NCI-H1092 (cell line): ENCODE data around the gene AEBP2.
"Not testable (repeated sequence)": the region's sequence is repeated elsewhere in the genome, so short reads cannot be mapped to it uniquely, and the experiment has no call there.

ENCODE experiments used
- DNase-seq: peaks from one replicate; lab custom pipeline; 2025; lab: John Stamatoyannopoulos, UW

AEBP2 gene

DNA sequence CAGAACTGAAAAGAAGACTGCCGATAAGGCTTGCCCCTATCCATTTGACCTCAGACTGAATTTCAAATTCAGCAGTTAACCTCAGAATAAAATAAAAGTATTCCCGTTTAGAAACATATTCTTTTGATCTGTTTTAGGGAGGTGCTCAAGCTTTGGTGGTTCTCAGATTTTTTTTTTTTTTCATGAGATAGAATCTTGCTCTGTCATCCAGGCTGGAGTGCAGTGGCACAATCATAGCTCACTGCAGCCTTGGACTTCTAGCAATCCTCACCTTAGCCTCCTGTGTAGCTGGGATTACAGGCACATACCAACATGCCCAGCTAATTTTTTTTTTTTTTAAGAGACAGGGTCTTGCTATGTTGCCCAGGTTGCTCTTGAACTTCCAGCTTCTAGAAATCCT, 15.5 kb downstream of the AEBP2 start:
- DNase-seq, result no peak

GRCh38 chr12:19456176-19456575, 16.9 kb downstream of the AEBP2 start:
- DNase-seq, result no peak

DNA sequence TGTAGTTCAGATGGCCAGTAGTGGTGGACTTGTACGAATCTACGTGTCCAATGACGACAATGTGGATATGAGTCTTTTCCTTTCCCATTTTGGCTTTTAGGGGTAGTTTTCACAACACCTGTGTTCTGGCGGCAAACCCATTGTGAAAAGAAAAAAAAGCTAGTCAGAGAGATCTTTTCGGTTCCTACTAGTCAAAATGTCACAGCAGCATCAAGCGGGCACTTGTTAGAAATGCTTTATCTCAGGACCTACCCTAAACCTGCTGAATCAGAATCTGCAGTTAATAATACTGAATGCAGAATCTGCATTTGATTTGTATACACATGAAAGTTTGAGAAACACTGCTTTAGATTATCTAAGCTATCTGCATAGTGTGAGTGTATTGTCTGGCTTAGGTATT, 18.3 kb downstream of the AEBP2 start:
- no peak for DNase-seq

DNA sequence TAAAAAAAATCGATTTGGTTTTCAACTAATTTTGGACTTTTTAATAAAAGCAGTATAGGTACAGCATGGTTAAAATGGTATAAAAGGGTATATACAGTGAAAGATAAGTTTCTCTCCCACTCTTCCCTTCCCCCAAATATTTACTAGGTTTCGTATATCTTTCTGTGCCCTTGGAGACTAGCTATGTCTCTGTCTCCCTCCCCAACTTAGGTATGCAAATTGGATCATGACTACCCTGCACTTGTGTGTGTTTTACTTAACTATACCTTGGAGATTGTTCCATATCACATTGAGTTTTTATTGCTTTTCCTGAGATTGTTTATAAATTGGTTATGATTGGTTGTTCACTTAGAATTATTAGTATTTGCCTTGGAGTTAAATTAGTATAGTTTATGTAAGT, 19.4 kb downstream of the AEBP2 start:
- no peak for DNase-seq

DNA sequence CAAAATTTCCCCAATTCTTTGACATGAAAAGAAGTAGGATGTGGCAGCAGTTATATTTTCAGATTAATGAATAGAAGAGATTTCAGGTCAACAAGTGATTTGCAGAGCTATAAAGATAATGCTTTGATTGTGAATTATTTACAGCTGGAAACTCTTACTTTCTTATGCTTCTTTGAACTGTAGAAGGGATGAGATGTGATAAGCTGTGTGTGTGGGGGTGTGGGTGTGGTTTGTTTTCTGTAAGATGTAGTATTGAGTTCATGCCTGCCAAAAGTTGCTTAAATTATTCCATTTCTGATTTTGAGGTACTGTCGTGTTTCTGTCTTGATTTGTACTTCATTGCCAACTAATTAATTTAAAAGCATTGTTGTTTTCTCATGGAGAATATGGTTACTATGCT, 22.7 kb downstream of the AEBP2 start:
- DNase-seq, result no peak

DNA sequence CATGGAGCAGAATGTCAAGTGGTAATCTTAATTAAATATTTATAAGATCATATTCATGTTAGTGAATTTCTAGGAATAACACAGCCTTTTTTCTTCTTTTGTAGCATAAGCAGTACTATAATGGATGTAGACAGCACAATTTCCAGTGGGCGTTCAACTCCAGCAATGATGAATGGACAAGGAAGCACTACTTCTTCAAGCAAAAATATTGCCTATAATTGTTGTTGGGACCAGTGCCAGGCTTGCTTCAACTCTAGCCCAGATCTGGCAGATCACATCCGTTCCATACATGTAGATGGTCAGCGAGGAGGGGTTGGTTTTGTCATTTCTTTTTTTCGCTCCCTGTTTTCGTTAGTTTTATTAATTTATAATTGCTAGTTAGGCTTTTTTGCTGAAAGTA, 23.1 kb downstream of the AEBP2 start:
- peak; percentile 13 for DNase-seq

DNA sequence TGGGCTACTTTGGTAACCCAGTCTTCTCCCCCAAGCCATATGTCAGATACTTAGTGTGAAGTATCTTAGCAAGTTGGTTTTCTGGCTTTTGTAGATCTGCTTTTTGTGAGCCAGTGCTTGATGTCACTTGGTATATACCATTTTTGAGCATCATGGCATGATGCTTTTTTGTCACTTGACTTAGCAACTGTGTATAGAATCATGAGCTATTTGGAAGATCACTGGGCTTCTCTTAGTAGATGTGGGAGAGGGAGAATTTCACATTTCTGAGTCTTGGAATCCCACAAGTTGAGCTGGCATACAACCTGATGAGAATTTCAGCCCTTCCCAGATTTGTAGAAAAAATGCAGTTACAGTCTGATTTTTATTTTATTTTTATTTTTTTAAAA, 24.9 kb downstream of the AEBP2 start:
- DNase-seq, result no peak

- DNase-seq, result no peak
These were observed 26.4 kb downstream of the AEBP2 start for GRCh38 chr12:19465711-19466110.

- DNase-seq, result no peak
These were observed 34.9 kb downstream of the AEBP2 start for GRCh38 chr12:19474147-19474546.

DNA sequence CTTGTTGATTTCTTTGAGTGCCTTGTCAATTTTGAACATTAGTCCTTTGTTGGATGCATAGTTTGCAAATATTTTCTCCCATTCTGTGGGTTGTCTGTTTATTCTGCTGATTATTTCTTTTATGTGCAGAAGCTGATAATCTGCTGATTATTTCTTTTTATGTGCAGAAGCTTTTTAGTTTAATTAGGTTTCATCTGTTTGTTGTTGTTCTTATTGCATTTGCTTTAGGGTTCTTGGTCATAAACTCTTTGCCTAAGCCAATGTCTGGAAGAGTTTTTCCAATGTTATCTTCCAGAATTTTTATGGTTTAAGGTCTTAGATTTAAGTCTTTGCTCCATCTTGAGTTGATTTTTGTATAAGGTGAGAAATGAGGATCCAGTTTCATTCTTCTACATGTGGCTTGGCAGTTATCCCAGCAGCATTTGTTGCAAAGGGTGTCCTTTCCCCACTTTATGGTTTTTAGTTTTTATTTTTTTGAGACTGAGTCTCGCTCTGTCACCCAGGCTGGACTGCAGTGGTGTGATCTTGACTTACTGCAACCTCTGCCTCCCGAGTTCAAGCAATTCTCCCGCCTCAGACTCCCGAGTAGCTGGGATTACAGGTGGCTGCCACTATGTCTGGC, 36.7 kb downstream of the AEBP2 start:
- DNase-seq, result not testable (repeated sequence)

DNA sequence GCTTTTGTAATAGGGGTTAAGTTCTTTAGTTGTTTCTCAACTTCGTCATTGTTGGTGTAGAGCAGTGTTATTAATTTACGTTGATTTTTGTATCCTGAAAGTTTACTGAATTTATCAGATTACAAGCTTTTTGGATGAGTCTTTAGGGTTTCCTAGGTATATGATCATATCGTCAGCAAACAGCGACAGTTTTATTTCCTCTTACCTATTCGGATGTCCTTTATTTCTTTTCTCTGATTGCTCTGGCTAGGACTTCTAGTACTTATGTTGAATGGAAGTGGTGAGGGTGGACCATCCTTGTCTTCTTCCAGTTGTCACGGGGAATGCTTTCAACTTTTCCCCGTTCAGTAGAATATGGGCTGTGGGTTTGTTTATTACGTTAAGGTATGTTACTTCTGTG, 37.8 kb downstream of the AEBP2 start:
- no peak for DNase-seq

DNA sequence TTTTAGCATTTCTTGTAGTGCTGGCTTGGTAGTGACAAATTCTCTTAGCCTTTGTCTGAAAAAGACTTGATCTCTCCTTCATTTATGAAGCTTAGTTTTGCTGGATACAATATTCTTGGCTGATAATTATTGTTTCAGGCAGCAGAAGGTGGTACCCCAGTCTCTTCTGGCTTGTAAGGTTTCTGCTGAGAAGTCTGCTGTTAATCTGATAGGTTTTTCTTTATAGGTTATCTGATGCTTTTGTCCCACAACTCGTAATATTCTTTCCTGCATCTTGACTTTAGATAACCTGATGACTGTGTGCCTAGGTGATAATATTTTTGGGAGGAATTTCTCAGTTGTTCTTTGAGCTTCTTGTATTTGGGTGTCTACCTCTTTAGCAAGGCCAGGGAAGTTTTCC, 41.2 kb downstream of the AEBP2 start:
- DNase-seq, result no peak

DNA sequence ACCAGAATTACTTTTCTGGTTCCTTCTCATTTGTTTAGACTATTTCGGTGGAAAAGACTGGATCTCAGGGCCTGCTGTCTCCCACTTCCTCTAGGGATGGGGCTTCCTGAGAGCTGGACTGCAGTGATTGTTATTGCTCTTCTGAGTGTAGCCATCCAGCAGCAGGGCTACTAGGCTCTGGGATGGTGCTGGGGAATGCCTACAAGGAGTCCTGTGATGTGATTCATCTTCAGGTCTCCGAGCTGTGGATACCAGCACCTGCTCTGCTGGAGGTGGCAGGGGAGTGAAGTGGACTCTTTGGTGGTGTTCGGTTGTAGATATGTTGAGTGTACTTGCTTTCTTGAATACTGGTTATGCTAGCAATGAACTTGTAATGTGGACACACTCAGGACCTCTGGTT, 42.7 kb downstream of the AEBP2 start:
- DNase-seq, result no peak

DNA sequence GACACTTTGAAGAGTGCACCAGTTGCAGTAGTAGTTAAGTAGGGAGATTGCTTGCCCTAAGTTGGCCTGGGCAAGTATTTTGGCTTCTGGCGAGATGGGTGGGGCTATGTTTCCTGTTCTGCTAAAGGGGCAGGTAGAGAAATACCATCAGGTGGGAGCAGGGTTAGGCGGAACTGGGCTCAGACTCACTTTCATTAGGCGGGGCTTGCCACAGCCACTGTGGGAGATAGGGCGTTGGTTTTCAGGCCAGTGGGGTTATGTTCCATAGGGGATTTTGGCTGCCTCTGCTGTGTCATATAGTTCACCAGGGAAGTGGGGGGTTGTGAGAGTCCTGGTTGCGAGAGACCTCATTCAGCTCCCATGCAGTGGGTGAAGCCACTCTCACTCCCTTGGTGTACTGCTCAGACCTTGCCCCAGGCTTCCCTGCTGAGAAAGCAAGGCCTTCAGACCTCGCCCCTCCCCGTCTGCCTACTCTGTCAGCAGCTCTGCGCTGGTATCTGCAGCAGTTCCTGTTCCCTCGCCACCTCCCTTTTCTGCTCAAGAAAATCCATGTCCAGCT, 43.3 kb downstream of the AEBP2 start:
- DNase-seq, result no peak

- no peak for DNase-seq
These were observed 44.4 kb downstream of the AEBP2 start for GRCh38 chr12:19483727-19484126.

- DNase-seq, result no peak
These were observed 45.4 kb downstream of the AEBP2 start for GRCh38 chr12:19484738-19485137.

GRCh38 chr12:19485240-19485639, 45.9 kb downstream of the AEBP2 start:
- DNase-seq, result no peak

- DNase-seq, result no peak
These were observed 49.9 kb downstream of the AEBP2 start for GRCh38 chr12:19489168-19489567.

GRCh38 chr12:19490908-19491307, 51.6 kb downstream of the AEBP2 start:
- DNase-seq, result no peak

DNA sequence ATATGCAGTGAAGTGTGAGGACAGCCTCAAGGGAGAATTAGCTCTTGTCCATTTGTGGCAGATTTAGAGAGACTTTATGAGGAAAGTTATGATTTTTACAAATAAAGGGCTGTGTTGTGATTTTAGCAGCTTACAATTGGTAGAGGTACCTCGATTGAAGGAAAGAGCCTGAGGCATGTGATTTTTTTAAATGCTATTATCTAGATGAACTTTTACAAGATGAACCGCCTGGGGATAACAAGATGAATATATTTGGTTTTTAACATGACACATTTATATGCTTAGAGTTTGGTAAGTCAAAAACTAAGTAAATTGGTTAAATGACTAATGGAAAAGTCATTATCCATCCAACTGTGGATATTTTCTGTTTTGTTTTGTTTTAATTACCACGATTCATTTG, 52.6 kb downstream of the AEBP2 start:
- no peak for DNase-seq

- DNase-seq, result no peak
These were observed 57.1 kb downstream of the AEBP2 start for GRCh38 chr12:19496219-19496878.

DNA sequence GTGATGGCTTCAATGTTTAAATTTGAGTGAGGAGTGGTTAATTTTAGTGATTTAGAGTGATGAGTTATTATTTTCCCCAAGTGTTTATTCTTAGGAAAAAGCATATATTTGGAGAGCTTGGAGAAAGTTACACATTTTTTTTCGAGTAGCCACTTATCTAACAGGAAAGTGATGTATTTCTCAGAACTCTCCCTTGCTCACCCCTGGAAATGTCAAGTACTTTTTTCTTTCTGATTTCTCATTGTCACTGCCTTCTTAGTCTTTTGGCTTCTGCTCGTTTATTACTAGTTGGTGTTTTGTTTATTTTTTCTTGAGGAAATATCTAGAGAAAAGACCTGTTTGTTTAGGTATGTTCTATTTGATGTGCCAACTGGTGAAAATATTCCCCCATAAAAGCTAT, 58.8 kb downstream of the AEBP2 start:
- no peak for DNase-seq

GRCh38 chr12:19499030-19499429, 59.7 kb downstream of the AEBP2 start:
- DNase-seq, result no peak

GRCh38 chr12:19506497-19506896, 67.2 kb downstream of the AEBP2 start:
- no peak for DNase-seq
